Ramos (cell line): ENCODE measurements around the gene MCF2L2.

ENCODE experiments used
- in situ Hi-C: fragments of 300-500 bp; cut with MboI; formaldehyde crosslinking; loops from one replicate; pipeline ENCODE4 v1.14.3; 2022; ENCODE audit warnings: low sequenced_read_pairs; ENCODE audit not compliant: unreplicated experiment

The MCF2L2 gene

GRCh38 chr3:183161552-183162336, 266.7 kb downstream of the MCF2L2 start:
- in situ Hi-C loops = no loop called here

GRCh38 chr3:183160616-183161015, 267.8 kb downstream of the MCF2L2 start:
- in situ Hi-C loops = no loop called here

GRCh38 chr3:183159333-183159732, 269.1 kb downstream of the MCF2L2 start:
- in situ Hi-C loops = no loop called here

GRCh38 chr3:183158551-183159006, 269.8 kb downstream of the MCF2L2 start:
- in situ Hi-C loops = no loop called here

GRCh38 chr3:183158113-183158512, 270.3 kb downstream of the MCF2L2 start:
- in situ Hi-C loops = no loop called here

- in situ Hi-C loops = no loop called here
Observed at GRCh38 chr3:183156266-183156665, 272.2 kb downstream of the MCF2L2 start.

GRCh38 chr3:183155499-183155898, 272.9 kb downstream of the MCF2L2 start:
- in situ Hi-C loops = no loop called here

- in situ Hi-C loops = no loop called here
Observed at GRCh38 chr3:183153210-183153950, 275.0 kb downstream of the MCF2L2 start.

- in situ Hi-C loops = no loop called here
Observed at GRCh38 chr3:183151821-183152351, 276.5 kb downstream of the MCF2L2 start.

- in situ Hi-C loops = no loop called here
Observed at GRCh38 chr3:183151086-183151485, 277.3 kb downstream of the MCF2L2 start.

- in situ Hi-C loops = no loop called here
Observed at GRCh38 chr3:183149915-183150750, 278.3 kb downstream of the MCF2L2 start.

GRCh38 chr3:183148056-183148455, 280.4 kb downstream of the MCF2L2 start:
- in situ Hi-C loops = no loop called here

GRCh38 chr3:183144363-183144762, 284.1 kb downstream of the MCF2L2 start:
- in situ Hi-C loops = no loop called here

GRCh38 chr3:183142199-183142598, 286.2 kb downstream of the MCF2L2 start:
- in situ Hi-C loops = no loop called here

- in situ Hi-C loops = no loop called here
Observed at GRCh38 chr3:183134844-183135243, 293.6 kb downstream of the MCF2L2 start.

- in situ Hi-C loops = no loop called here
Observed at GRCh38 chr3:183132409-183132808, 296.0 kb downstream of the MCF2L2 start.

- in situ Hi-C loops = no loop called here
Observed at GRCh38 chr3:183131735-183132134, 296.7 kb downstream of the MCF2L2 start.

- in situ Hi-C loops = no loop called here
Observed at GRCh38 chr3:183131186-183131725, 297.2 kb downstream of the MCF2L2 start.

GRCh38 chr3:183129243-183129642, 299.2 kb downstream of the MCF2L2 start:
- in situ Hi-C loops = loop anchor here (5.0 kb wide), 1 partner anchor 253 kb away; no protein-coding TSS in a partner anchor

GRCh38 chr3:183128709-183129108, 299.7 kb downstream of the MCF2L2 start:
- in situ Hi-C loops = loop anchor here (5.0 kb wide), 1 partner anchor 254 kb away; no protein-coding TSS in a partner anchor
